ENCODE data around the gene WDR6. TPM values are rescaled to one million over a fixed set of nuclear protein-coding genes. Genes with fewer than 3 reads are reported as not detected.

The WDR6 gene, protein sequence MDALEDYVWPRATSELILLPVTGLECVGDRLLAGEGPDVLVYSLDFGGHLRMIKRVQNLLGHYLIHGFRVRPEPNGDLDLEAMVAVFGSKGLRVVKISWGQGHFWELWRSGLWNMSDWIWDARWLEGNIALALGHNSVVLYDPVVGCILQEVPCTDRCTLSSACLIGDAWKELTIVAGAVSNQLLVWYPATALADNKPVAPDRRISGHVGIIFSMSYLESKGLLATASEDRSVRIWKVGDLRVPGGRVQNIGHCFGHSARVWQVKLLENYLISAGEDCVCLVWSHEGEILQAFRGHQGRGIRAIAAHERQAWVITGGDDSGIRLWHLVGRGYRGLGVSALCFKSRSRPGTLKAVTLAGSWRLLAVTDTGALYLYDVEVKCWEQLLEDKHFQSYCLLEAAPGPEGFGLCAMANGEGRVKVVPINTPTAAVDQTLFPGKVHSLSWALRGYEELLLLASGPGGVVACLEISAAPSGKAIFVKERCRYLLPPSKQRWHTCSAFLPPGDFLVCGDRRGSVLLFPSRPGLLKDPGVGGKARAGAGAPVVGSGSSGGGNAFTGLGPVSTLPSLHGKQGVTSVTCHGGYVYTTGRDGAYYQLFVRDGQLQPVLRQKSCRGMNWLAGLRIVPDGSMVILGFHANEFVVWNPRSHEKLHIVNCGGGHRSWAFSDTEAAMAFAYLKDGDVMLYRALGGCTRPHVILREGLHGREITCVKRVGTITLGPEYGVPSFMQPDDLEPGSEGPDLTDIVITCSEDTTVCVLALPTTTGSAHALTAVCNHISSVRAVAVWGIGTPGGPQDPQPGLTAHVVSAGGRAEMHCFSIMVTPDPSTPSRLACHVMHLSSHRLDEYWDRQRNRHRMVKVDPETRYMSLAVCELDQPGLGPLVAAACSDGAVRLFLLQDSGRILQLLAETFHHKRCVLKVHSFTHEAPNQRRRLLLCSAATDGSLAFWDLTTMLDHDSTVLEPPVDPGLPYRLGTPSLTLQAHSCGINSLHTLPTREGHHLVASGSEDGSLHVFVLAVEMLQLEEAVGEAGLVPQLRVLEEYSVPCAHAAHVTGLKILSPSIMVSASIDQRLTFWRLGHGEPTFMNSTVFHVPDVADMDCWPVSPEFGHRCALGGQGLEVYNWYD
- total RNA-seq: 83.1 and 116 TPM in 2 replicates

DNA sequence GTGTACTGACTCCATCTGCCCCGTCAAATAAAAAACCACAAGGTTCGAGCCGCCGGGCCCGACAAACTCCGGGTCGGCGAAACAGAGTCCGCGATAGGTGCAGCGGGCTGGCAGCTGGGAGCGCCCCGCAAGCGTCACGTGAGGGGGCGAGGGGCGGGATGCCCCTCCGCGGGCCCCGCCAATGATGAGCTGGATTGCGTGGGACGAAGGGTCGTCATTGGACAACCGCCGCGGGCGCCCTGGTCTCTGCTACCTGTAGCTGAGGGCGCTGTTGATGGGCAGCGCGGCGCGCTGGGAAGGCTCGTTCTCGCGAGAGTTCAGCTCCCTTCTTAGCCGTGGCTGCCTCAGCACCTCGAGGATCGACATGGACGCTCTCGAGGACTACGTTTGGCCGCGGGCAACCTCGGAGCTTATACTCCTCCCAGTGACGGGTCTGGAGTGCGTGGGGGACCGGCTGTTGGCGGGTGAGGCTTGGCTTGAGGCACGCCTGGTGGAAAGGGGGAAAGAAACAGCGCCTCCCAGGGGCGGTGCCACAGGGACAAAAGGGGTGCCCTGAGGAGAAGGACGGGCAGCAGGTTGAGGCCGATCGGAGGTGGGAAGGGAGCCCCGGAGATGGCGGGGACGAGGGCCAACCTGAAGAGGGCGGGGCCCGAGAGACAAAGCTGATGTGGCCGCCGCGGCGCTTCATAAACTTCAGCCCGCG is at the start of gene WDR6:
Gene WDR6, plus strand, starts transcription at position 324 of the 703 bp plus-strand sequence. Its CDS starts 41 bp downstream, at position 365.
- DNase-seq (ENCODE audit: extremely low read depth, low read depth, low spot score): peak; percentile 85

DNA sequence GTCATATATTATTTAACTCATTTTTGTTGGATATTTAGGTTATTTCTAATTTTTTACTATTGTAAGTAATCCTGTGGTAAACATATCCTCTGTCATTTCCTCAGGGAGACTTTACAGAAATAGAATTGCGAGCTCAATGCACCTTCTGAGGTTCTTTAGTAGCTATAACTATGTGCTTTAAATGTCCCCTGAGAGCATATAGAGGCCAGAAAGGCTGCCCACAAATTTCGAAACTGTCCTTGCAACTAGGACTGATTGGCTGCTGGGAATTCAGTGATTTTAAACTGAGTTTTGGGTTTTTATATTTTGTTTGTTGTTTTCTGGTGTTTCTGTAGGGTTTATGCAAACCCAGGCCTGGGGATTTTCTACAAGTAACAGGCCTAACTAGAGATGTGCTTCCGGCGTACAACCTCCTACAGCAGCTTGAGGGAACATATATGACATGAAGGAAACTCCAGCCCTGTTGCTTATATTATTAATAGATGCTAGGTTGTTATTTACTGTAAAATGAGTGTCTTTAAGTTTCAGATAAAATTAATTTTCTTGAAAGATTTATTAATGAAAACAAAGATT is 46.3 kb upstream of the WDR6 start:
- DNase-seq (ENCODE audit: extremely low read depth, low read depth, low spot score): no peak

DNA sequence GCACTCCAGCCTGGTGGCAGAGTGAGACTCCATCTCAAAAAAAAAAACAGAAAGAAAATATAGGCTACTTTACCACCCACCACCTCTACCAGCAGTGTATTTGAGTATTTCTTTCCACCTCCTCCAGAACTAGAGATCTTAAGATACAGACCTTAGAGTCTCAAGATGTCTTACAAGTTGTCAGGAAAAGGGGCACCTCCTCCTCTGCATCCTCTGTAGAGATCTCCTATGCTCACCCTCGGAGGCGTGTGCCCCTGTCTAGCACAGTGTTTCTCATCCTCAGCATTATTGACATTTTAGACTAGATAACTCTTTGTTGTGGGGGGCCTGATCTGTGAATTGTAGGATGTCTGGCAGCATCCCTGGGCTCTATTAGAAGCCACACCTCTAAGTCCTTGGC is 44.9 kb upstream of the WDR6 start:
- no peak for DNase-seq (ENCODE audit: extremely low read depth, low read depth, low spot score)

DNA sequence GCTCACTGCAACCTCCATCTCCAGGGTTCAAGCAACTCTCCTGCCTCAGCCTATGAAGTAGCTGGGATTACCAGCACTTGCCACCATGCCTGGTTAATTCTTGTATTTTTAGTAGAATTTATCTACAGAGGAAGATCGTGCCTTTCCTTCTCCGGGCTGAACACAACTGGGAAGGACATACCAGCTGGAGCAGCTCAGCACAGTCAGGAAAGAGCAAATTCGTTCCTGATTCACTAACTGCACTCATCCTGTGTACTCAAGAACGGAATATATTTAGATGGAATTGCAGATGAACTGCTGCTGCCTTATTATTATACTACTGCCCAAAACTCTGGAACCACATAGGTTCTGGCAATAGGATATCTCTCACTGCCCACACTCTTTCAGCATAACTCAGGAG is 44.3 kb upstream of the WDR6 start:
- DNase-seq (ENCODE audit: extremely low read depth, low read depth, low spot score): no peak

DNA sequence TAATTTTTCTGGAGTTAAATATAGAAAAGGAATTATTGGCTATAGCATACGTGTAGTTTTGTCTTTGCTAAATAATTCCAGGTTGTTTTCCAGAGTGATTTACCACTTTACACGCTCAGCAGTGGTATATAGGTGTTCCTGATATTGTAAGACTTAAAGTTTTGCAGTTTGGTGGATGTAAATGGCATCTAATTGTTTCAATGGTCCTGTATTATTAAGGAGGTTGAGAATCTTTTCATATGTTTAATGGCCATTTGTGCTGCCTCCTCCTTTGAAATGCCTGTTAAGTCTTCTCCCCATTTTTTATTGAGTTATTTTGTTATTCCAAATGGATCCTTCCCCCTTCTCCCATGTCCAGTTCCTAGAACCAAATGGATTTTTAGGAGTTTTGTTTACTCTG is 43.6 kb upstream of the WDR6 start:
- DNase-seq (ENCODE audit: extremely low read depth, low read depth, low spot score): no peak

DNA sequence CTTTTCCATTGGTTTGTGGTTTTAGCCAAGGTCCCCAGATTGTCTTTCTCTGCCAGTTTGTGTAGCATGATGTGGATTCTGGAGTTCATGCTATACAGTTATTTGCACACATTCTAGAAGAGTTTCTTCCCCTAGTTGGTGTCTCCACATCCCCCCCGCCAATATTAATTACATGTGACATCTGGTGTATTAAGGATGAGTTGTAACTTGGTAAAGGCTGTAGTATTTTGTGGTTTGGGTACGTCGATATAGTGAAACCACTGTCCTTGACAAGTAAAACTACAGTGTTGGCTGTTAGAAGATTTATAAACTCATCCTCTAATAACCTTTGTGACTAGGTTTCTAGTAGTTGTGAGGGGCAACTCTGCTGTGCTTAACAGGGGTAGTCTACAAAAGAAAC is 40.8 kb upstream of the WDR6 start:
- DNase-seq (ENCODE audit: extremely low read depth, low read depth, low spot score): no peak

DNA sequence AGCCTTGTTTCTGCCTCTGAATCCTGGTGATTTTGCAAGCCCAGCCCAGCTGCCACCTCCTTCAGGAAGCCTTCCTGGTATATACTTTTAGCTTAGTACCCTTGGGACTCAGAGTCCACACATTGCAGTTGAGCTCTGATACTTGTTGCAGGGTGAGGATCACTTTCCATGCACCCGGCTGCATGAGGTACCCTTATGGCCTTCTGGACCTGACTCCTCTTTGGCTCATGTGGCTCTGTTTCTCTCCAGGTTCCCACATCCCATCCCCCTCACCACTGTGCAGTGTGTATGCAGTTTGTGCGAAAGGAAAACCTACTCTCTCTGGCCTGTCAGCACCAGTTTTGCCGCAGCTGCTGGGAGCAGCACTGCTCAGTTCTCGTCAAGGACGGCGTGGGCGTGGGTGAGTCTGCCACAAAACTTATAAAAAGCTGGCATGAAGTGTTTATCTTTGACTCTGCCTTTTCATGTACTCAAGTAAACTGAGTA is 40.3 kb upstream of the WDR6 start:
- DNase-seq (ENCODE audit: extremely low read depth, low read depth, low spot score): no peak

DNA sequence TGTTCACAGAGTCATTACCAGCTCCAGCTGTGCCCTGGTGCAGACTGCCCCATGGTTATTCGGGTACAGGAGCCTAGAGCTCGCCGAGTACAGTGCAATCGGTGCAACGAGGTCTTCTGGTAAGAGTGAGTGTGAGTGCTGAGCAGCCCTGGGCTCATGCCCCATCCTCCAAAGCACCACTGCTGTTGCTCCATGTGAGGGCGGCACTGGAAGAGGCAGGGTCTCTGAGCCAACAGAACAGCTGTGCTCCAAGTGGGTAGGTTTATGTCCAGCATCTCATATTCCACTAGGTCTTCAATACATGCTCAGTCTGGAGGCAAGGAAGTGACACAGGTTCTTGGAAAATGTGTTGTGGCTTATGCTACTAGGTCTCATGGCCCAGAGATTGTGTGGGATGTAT is 36.6 kb upstream of the WDR6 start:
- DNase-seq (ENCODE audit: extremely low read depth, low read depth, low spot score): no peak

DNA sequence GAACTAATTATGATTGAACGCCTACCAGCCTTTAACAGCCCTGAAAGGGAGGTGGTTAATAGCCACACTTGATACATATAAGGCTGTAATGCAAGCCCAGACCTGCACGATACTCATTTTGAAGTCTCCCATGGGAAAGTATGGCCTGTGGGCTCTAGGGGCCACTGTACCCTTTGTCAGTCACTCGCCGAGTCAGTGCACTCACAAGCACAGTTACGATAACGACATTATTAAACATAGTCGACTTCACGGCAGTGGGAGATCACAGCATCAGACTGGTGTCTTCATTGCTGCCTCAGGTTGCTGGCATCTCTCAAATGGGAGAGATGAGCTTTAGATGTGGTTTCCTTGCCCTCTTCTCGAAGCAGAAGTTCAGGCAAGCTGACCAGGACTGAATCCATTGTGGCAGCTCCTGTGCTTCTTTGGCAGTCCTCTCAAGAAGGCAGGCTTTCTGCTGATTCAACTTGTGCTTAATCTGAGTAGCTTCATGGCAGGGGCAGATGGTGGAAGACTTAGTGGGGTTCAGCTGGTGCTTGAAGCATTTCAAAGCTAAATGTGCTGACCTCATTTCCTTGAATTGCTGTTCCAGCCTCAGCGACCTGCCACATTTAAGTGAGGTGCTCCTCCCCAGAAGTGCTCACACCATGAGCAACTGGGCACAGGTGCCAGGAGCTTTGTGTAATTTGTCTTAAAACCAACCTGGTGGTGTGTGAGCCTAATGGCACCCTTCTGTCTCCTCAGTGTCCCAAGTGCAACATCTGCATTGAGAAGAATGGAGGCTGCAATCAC is 32.9 kb upstream of the WDR6 start:
- no peak for DNase-seq (ENCODE audit: extremely low read depth, low read depth, low spot score)

DNA sequence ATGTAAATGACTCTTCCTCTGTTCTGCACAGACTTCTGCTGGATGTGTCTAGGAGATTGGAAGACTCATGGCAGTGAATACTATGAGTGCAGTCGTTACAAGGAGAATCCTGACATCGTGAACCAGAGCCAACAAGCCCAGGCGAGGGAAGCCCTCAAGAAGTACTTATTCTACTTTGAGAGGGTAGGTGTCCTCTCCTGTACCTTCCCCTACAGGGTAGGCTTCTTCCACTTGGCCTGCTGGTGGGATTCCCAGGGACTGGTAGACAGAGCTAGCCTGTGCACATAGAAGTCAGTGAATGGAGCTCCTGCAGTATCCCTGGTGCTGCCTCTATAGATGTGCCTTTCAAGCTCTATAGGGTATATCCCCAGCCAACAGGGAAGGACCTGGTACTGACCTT is 27.7 kb upstream of the WDR6 start:
- DNase-seq (ENCODE audit: extremely low read depth, low read depth, low spot score): no peak

DNA sequence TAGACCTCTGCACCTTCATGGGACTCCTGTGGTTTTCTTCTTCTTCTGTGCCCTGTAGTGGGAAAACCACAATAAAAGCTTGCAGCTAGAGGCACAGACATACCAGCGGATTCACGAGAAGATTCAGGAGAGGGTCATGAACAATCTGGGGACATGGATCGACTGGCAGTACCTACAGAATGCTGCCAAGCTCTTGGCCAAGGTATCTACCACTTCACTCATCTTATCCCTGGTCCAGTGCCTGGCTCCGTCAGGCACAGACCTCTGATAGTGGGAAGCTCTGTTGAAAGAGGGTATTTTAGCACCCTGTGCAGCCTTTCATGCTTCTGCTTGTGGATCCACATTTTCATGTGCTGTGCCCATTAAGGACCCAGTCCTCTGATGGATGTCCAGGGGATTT is 26.9 kb upstream of the WDR6 start:
- no peak for DNase-seq (ENCODE audit: extremely low read depth, low read depth, low spot score)

DNA sequence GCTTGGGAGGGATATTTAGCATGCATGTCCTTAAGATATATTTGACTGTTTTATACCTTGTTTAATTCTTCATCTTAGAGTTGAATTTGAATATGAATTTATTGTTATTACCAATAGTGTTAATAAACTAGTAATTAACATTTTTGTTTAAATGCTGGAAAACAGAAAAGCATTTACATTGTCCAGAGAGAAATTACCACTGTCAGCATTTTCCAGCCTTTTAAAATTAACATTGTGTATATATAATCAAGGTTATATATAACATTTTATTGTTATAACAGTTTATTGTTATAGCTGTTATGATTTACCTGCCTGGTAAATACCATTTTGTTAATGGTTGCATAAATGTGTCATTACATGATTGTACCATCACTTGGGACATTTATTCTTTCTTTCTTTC is 25.2 kb upstream of the WDR6 start:
- no peak for DNase-seq (ENCODE audit: extremely low read depth, low read depth, low spot score)

DNA sequence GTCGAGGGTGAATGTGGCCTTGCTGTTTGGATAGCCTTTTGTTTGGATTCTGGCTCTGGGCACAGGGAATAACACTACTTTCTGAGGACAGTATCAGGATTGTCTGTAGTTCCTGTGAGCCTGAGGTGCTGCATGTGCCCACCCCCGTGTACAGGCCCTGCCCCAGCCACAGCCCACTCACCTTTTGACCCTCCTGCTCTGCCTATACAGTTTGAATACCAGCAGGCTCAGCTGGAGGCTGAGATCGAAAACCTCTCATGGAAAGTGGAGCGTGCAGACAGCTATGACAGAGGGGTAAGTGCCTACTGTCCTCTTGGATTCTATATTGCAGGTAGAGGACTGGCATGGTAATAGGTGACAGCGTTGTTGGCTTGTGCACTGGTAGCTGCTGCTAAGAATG is 24.5 kb upstream of the WDR6 start:
- no peak for DNase-seq (ENCODE audit: extremely low read depth, low read depth, low spot score)

DNA sequence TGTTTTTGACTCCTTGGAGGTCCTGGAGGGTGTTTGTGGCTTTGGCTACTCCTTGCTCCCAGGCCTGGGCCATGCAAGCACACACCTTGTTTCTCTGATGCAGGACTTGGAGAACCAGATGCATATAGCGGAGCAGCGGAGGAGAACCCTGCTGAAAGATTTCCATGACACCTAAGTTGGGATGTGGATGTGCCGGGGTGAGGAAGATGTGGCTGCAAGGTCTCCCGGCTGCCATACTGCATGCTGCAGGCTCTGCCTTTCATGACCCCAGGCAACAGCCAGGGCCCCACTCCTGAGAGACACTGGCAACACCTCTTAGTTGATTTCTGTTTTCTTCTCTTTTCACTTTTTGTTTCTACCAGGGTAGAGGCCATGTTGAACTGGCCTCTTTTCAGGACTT is 24.1 kb upstream of the WDR6 start:
- DNase-seq (ENCODE audit: extremely low read depth, low read depth, low spot score): no peak

DNA sequence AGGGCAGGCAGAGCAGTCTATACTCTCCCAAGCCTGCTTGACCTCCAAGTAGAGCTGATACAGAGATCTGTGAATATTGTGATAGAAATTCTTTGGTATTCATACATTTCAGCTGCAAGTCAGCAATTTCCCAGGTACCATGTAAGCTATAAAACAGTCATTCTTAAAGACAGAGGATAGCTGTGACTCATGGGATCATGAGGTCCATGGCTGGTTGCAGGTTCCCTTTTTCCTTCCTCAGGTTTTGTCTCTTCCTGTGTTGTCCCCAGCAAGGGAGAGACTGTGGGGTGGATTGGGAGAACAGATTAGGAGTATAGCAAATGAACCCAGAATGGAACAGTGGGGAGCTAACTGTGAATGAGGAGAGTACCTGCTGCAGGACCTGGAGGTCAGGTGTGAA is 22.5 kb upstream of the WDR6 start:
- no peak for DNase-seq (ENCODE audit: extremely low read depth, low read depth, low spot score)

DNA sequence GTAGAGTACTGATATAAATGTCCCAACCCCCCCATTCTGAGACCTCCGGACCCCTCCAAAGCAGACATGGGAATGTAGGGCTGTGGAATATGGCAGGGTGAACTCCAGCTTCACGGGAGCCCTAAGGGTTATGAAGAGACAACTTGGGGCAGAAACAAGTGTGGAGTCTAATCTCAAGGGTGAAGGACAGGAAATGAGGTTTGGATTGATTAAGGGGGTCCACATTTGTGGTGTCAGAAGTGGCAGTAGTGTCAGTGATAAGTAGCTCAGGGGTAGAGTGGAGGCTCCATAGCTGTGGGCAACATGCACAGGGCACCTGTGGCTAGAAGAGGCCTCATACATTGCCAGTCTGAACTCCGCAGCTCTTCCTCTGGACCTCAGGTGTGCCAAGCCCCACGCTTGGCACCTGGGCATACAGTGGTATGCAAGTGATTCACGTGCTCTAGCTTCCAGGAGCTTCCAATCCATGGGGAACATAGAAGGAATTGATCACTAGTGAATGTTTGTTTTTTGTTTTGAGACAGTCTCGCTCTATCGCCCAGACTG is 21.3 kb upstream of the WDR6 start:
- no peak for DNase-seq (ENCODE audit: extremely low read depth, low read depth, low spot score)

DNA sequence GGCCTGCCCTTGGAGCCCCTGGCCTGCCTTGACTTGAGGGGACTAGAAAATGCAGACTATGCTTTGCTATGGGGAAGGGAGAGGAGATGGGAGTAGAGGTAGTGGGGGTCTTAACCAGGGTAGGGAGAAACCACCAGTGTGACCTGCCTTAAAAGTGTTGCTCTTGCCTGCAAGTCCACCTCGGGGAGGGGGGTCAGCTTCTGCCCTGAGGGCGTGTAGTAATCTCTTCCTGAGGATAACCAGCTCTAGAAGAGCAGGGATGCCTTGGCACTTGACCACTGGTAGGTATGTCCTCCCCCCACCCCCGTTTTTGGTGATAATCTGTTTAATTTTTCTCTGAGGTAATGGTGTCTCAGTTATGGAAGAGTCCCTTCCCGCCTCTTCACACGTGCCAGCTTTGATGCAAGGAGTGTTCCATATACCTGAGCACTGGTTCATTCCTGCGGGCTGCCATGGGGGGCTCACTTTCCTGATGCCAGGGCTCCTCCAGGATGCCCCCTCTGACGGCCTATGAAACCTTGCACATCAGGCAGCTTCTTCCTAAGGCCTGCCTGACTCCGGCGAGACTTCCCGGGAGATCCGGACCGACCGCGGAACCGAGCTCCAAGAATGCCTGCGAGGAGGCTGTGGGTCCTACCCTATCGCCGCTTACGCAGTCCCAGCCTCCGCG is 17.9 kb upstream of the WDR6 start:
- no peak for DNase-seq (ENCODE audit: extremely low read depth, low read depth, low spot score)

DNA sequence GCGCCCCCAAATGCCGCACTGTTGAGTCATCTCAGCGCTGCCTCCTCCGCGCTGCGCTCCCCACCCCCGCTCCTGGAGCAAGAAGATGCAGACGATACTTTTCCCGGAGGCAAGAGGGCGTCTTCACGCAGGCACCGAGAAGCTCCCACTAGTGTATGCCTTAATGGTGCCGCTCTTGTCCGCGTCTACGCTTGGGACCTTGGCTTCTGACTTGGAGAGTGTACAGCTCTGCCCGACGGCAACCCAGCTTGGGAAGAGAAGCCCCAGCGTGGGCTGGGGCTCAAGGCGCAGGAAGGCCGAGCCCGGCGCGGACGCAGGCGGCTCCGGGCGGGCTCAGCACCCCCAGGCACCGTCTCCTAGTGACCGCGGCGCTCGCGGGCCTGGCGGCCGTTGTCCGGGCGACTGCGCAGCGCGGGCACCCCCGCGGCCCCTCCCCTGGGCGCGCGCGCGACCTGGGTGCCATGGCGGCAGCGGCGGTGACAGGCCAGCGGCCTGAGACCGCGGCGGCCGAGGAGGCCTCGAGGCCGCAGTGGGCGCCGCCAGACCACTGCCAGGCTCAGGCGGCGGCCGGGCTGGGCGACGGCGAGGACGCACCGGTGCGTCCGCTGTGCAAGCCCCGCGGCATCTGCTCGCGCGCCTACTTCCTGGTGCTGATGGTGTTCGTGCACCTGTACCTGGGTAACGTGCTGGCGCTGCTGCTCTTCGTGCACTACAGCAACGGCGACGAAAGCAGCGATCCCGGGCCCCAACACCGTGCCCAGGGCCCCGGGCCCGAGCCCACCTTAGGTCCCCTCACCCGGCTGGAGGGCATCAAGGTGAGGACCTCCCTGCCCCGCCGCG is 17.2 kb upstream of the WDR6 start, which contains the start of gene P4HTM:
Gene P4HTM, plus strand, starts transcription at position 446 of the 840 bp plus-strand sequence. Its CDS starts 16 bp downstream, at position 462.
- peak; percentile 44 for DNase-seq (ENCODE audit: extremely low read depth, low read depth, low spot score)

Data from glomerular endothelial cell (primary cell).